Stimulated activated CD4-positive, alpha-beta T cell treated with anti-CD3 and anti-CD28 coated beads, Interleukin-2, amount 100 ng/mL, for 48 hours (primary cell): Measurements from ENCODE around the gene PDE9A.
"Not testable (repeated sequence)": the region's sequence is repeated elsewhere in the genome, so short reads cannot be mapped to it uniquely, and the experiment has no call there.

Experiments used
- DNase-seq, 2 donors: peaks; one replicate each; pipeline ENCODE4 v3.0.0-alpha.2; 2020

PDE9A gene

DNA sequence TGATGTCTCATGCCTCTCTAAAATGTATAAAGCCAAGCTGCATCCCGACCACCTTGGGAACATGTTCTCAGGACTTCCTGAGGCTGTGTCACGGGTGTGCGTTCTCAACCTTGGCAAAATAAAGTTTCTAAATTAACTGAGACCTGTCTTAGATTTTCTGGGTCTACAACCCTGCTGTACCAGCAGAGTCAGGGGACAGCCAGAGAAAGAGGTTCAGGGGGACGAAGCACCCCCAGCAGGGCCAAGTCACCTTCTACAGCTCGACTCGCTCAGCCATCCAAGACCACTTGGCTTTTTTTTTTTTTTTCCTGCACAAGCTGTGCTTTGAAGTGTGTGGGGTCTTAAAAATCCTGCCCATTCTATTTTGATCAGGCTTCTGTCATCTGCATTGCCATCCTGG lies 28.5 kb upstream of the PDE9A start:
- DNase-seq, result no peak

DNA sequence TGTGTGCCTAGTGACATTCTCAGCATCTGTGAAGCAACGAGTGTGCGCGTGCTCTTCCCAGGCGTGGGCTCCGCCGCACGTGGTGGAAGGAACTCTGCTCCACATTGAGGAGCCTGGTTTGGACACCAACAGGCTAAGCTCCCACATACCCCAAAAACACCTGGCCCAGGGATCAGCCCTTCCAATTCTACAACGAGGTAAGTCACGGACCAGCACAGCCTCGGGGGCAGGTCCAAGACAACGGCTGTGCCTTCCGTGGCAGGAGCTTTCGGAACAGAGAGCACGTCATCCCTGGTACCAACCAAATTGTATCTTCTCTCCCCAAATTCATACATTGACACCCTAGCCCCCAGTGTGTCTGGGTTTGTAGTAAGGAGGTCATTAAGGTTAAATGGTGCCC lies 27.2 kb upstream of the PDE9A start:
- DNase-seq, result no peak

DNA sequence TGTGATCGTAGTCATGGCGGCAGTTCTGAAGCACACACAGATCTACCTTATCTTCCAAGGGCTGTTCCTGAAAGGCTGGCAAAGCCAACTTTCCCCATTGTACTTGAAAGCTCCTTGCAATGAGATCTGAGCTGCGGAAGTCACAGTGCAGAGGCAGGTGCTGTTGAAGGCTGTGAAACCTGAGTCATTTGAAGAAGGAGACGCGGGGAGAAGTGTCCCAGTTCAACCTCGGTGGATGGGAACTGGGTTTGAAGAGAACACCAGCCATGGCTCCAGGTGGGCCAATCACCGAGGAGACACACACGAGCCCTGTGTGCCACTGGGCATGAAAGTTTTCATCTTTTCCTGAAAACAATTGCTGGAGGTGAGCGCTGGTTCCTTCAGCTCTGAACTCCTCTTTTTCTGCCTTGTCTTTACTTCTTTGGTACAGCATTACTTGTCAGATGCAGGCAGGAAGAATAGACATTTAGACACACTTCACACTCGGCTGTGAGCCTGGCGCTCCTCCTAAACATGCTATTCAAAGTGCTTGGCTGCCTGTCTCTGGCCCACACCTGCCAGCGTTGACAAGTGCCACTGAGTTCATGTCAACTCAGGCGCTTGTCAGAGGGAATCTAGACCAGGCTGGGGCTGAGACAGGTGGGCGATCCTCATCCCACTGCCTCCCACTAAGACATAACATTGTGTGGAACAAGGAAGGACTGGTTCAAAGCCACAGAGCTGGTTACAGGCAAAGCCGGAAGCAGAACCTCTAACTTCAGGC lies 25.7 kb upstream of the PDE9A start:
- DNase-seq, result no peak

DNA sequence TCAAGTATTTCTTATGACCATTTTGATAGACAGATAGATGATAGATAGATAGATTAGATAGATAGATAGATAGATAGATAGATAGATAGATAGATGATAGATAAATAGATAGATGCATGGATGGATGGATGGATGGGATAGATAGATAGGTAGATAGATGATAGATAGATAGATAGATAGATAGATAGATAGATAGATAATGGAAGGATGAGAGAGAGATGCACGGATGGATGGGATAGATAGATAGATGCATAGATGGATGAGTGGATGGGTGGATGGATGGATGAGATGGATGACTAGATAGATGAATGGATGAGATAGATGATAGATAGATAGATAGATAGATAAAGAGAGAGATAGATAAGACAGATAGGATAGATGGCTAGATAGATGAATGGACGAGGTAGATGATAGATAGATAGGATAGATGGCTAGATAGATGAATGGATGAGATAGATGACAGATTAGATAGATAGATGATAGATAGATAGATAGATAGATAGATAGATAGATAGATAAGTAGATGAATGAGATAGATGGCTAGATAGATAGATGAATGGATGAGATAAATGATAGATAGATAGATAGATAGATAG lies 24.9 kb upstream of the PDE9A start:
- DNase-seq, result not testable (repeated sequence)

DNA sequence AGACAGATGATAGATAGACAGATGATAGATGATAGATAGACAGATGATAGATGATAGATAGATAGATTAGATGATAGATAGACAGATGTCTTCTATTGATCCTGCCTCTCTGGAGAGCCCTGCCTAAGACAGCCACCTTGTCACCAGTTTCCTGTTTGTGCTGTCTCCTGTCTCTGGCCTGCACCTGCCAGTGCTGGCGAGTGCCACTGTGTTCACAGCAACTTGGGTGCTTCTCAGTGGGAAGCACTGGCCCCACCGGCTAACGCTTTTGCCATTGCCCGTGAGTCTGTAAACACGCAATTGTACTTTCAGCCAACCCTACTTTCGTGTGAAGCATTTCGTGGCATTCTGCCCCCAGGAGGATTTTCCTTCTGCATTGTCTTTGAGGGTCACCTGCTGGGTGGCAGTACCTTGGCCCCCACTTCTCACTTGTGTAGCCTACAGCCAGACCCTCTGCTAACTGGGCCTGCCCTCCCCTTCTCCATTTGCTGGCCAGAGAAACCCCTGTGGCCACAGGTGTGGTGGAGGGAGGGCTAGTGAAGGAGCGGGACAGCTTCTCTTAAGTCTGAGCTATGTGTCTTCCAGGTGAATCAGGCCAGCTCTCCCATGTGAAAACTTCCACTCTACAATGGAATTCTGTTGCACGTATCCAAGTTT lies 23.4 kb upstream of the PDE9A start:
- no peak for DNase-seq

DNA sequence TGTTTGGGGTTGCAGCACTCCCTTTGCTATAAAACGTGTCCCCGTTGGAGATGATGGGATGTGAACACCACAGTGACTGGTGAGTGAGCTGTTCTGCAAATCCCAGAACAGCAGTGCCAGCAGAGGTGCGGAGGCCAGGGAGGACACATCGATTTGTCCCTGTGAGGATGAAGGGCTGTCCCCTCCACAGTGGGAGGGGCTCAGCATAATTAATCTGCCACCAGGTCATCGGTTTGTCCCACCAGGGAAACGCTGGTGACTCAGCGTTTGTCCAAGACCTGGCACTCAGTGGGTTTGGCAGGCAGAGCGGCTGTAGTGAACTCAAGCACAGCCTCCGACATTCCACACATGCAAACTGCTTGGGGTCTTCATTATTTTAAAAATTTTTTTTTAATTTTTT lies 22.8 kb upstream of the PDE9A start:
- no peak for DNase-seq

DNA sequence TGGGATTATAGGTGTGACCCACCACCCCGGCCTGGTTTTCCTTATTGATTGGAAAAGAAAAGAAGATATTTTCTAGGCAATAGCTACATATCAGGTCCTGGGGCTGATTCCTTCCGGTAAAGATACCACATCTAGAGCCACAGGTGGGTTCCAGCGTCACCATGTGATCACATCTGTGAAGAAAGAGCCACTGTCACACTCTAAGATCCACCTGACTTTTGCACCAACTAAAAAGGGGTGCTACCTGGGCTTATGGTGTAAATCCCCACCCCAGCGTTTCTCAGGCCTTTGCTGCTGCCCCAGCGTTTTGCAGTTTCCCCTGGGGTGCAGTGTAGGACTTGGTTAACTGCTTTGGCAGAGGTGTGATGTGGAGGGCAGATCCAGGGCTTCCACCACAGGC lies 22.3 kb upstream of the PDE9A start:
- DNase-seq, result no peak

DNA sequence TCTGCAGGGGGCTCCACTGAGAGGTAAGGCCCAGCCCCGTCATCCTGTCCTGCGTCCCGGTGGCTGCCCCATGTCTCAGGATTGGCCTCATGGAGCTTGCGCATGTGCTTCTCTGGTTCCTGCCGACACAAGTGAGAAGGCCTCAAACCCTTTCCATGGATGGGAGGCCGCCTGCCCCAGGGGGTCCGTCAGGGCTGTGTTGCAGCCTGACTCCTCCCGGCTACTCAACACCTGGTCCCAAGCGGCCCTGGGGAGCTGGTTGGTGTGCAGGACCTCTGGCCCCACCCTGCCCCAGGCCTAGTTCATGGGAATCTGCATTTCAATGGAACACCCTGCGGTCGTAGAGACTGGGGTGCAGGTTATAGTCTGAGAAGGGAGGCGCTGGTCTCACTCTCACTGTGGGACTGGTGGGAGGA lies 21.1 kb upstream of the PDE9A start:
- no peak for DNase-seq

DNA sequence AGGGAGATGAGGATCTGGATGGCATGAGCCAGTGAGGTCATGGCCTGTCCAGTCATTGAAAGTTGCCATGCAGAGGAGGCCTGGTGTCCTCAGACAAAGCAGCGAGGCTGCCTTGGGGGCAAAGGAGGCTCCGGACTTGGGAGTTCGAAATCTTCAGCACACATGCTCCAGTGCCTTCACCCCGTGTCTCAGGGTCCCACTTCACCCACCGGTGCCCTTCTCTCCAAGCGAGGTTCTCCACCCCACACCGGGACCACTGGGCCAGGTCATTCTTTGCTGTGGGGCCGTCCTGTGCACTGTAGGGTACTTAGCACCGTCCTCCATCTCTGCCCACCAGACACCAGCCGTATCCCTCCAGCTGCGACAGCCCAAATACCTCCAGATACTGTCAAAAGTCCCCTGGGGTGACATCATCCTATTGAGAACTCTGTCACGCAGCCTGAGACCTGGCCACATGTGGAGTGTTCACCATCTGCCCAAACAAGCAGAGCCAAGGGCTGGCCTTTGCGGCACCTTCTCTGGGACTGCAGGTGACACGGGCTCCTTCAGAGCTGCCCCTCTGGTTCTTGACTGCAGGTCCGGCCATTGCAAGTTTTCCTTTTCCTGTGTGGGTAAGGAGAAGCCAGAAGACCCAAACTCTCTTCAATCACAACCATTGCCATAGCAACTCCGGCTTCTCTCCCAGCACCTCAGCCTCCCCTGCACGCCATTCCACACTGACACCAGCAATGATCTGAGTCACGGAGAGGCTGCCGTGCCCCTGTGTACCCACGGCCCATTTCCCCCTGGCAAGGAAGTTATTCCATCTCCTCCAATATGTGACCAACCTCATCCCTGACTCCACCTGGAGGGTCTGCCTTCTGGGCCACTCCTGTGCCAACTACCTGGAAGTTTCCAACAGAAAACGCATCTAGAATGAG lies 20.4 kb upstream of the PDE9A start:
- no peak for DNase-seq

DNA sequence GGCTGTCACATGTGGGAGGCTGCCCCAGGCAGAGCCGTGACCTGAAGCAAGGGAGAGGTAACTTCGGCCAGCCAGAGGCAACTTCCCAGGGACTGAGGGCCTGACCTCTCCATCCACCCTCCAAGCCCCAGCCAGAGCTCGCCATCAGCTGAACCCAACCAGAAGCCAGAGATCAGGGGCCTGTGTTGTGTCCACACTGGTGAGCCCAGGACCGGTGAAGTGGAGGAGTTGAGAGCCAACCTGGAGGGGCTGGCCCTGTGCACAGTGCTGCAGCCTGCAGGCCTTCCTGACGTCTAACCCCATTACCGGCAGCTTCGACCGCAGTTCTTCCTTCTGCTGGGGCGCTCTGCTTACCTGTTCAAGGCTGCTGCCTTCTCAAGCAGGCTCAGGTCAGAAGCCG lies 19.6 kb upstream of the PDE9A start:
- no peak for DNase-seq

DNA sequence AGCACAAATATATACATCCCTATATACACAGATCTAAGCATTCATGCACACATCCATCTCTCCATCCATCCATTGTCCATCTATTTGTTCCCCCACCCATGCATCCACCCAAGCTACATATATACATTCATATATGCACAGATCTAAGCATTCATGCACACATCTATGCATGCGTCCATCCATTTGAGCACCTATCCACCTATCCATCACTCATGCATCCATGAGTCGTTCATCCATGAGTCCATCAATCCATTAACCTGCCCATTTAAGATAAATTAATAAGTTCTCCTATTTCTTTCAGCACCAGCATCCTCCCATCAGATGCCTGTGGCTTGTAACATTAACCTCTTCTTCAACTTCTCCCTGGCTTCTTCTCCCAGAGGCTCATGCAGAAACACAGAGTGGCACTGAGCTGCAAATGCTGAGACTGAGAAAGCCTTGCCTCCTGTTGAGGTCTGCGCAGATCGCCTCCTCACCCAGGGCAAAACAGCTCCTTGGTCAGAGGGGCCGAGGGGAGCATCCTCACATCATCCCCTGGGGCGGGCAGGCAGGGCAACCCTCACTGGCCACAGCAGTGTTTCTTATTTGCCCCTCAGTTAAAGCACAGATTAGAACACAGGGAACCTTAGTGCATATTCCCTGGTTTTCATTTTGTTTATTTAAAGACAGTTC lies 17.4 kb upstream of the PDE9A start:
- no peak for DNase-seq

DNA sequence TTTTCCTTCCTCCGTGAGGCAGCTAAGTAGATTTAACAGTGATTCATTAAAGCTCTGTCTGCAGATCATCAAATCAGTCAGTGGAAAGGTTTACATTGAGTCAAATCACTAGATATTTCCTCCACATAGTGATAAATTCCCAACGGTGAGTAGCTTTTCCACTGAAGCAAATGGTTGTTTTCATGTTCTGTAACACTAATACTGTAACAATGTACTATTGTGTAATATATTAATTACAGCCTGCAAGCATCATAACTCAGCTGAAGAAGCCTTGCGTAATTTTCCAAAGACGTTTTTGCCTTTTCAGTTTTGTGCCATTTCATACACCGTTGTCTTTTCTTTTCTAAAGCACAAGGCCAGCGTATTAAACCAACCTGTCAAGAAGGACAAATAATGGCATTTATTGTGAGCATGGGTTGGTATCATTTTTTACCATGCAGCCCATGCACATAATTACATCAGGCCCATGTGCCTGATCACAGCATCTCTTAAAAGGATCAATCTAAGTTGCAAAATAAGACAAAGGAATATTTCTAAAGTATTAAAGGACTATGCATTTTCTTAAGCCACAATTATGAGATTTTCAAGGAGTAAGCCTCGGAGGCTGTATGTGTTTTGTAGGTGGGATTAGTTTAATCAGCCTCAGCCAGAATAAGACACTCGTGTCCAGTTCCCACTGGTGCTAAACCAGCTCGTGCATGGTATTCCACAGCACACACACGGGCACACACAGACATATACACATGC lies 16.7 kb upstream of the PDE9A start:
- no peak for DNase-seq

DNA sequence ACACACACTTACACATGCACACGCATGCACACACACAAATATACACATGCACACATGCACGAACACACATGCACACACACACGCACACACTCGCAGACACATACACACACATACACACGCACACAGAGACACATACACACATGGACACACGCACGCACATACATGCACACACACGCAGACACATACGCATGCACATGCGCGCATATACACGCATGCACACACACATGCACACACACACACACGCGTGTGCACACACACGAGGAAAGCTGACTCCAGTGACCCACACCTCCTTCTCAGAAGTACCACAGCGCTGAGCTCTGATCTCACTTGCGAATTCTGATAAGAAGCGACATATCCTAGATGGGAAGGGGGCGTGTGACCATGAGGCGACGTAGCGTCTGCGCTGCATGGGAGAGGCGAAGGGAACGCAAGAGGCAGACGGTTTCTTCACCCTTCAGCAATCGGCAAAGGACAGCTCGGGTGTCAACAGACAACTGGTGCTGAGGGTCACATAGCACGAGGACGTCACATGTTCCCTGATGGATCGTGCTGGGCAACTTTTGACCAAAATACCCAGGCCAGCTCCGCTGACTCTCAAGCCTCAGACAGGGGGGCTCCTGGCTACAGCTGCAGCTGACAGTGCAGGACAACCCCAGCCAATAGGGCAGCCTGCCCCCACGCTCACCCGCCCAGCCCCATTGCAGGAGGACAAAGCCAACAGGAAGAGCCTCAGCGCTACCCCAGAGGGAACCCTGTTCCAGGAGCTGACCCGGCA lies 16.0 kb upstream of the PDE9A start:
- no peak for DNase-seq

DNA sequence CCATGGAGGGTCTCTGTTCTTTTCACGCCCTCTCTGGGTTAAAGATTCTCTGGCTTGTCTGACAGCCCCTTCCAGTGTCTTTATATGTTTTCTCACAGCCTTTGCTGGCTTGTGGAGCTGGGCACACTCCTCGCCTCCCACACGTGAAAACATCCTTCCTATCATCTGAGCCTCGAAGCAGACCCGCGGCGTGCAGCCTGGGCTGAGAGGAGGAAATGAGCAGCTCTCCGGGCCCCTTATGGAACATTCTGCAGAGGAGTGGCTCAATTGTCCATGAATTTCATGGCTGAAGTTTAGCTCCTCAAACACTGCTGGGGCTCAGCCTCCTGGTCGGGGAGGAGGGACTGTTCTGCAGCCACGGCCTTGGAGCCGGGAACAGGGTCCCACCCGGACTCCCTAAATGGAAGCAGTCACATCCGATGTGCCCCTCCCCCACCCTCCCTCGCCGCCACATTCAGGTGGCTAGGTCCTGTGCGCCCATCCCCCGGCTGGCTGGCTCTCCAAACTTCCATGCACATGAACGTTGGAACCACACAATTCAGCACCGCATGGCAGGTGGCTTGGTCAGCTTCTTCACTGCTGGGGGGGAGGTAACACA lies 15.1 kb upstream of the PDE9A start:
- no peak for DNase-seq

DNA sequence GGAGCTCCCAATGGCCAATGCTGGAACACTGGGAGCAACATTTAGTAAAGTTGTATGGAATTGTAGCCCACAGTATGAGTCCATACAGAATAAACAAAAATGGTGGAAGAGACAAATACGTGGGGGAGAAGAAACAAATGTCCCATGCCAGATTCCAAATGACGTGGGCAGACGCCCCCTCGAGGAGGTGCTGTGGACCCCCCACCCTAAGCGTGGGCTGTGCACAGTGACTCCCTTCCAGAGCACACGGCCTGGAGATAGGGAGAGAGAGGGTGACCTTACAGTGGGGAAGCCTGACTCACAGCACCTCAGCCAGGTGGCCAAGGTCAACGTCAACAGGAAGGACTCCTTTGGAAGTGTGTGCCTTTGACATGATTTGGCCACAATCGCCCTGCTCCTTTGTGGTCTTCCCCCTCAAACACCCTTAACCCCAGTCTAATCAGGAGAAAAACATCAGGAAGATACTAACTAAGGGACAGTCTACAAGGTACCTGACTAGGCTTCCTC lies 13.7 kb upstream of the PDE9A start:
- DNase-seq, result no peak

DNA sequence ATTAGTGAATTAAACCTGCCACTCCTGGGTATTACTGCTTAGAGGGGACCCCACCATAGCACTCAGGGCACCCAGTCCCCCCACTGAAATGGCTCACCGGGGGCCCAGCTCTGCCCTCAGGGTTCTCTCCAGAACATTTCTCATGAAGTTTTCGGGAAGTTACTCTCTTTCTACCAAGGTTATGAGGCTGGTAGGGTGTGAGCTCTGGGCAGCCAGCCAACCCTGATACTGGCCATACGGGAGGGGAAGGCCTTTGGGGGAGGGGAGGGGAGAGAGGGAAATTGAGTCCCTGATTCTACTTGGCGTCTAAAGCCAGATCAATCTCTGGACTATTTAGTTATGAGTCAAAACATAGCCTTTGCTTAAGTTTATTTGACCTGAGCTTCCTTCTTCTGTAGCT lies 12.9 kb upstream of the PDE9A start:
- no peak for DNase-seq

DNA sequence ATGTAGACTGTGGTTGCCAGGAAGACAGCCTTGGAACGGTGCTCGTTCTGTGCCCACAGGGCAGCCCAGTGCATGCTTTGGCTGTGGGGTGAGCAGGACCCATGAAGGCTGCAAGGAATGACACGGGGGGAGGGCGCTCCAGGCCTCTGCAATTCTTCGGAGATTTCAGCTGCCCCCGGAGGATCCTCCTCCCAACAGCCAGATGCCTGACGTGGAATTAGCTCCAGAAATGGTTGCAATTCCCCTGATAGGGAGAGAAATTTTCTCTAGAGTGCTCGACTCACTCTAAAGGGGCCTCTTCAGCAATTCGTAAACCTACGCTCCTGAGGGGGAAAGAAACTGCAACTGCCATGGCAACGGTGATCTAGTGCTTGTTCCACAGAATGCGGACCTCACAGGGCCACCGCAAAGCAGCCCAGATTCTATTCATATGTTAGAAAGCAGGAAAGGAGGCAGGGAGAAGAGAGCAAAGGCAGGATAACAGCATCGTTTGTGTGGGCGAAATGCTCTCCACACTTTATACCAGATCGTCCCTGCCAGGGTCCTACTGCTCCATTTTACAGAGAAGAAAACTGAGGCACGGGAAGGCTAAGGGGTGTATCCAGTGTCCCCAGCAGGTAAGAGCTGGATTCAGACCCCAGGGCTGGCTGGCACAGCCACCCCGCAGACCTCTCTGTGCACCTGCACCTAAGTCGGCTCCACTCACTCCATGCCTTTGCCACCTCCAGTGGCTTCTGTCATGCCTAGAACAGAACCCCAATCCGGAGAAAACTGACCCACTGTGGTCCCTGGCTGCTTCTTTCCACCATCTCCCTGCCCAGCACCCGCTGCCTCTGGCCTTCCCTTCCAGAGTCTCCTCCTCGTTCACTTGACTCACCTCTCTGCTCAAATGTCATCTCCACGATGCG lies 11.9 kb upstream of the PDE9A start:
- no peak for DNase-seq

DNA sequence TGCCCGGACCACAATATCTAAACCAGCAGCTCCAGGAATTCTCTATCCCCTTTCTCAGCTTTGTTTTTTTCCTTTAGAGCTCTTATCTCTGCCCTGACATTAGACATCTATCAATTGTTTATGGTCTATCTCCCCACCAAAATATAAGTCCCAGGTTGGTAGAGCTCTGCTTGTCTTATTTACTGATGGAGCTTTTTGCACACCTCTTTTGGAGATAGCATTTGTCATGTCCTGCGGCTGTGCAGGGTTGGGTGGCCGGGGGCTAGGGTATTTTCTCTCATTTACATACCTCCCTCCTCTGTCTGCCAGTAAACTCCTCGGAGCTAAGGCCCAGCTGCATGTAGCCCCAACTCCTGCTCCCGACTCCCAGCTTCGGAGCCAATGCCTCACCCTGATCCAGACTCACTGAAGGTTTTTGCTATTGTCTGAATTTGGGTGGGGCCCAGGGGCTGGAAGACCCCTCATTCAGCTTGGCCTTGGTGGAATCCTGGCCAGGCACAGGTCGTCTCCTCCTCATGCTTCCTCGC lies 11.1 kb upstream of the PDE9A start:
- no peak for DNase-seq
